HepG2 (cell line): ENCODE results near the gene CELF2. TPM values are rescaled to one million over a fixed set of nuclear protein-coding genes. Genes with fewer than 3 reads are reported as not detected.
A peak's percentile ranks its signal among the peaks of the same experiment; 100 is the strongest.

ENCODE experiments used
- polyA plus RNA-seq, 8 experiments: library from polyadenylated mRNA; depleted of rRNA in 3 of 8; stranded (reverse) in 7 of 8; unstranded in 1 of 8; fragments of >200 nt; fragmentation: Illumina TruSeq in 4 of 8; extraction: Trizol in 4 of 8; gene quantifications; 2 replicates each; pipeline versions ENCODE4 v1.2.1 to v1.2.3, GENCODE V29; 2011 to 2016; ENCODE audit warnings: low read depth in 4 of 8, missing spikeins in 1 of 8, mixed read lengths in 1 of 8; ENCODE audit not compliant: insufficient read depth in 1 of 8
- total RNA-seq, 5 experiments: library from RNA; depleted of rRNA; stranded (reverse); fragments of >200 nt; fragmentation: Illumina TruSeq; extraction: Trizol; gene quantifications; 2 replicates each; pipeline ENCODE4 v1.2.3, GENCODE V29; 2016; ENCODE audit warnings: low read depth in 1 of 5
- TF ChIP-seq, protein P1 (sequence below): sonication (generic); formaldehyde crosslinking; IDR thresholded peaks from 2 replicates; pipeline ENCODE4 v1.4.0; 2020; ENCODE audit warnings: missing genetic modification reagents
- TF ChIP-seq, protein P2 (sequence below): sonication (generic); formaldehyde crosslinking; IDR thresholded peaks from 2 replicates; pipeline ENCODE4 v1.4.0; 2020; ENCODE audit warnings: missing genetic modification reagents, borderline replicate concordance
- TF ChIP-seq, protein P3 (sequence below): sonication (generic); formaldehyde crosslinking; IDR thresholded peaks from 2 replicates; pipeline ENCODE4 v1.5.1; 2020; ENCODE audit warnings: missing genetic modification reagents, mild to moderate bottlenecking, borderline replicate concordance
- TF ChIP-seq, protein P4 (sequence below): sonication (generic); formaldehyde crosslinking; IDR thresholded peaks from 2 replicates; pipeline ENCODE4 v1.5.0; 2020; ENCODE audit warnings: mild to moderate bottlenecking, missing genetic modification reagents
- TF ChIP-seq, protein P5 (sequence below): IDR thresholded peaks from 2 replicates; pipeline ENCODE4 v1.6.1; 2016; ENCODE audit warnings: low read depth, missing genetic modification reagents, missing compliant biosample characterization
- TF ChIP-seq, protein P6 (sequence below): sonication (generic); formaldehyde crosslinking; IDR thresholded peaks from 2 replicates; pipeline ENCODE4 v1.5.1; 2020; ENCODE audit warnings: mild to moderate bottlenecking, missing genetic modification reagents, moderate library complexity

CELF2 gene
- total and polyA plus RNA-seq, 2 of the 13 experiments (the other 11 are each of a cell fraction or from before 2014, with no cell fraction given), result not detected

DNA sequence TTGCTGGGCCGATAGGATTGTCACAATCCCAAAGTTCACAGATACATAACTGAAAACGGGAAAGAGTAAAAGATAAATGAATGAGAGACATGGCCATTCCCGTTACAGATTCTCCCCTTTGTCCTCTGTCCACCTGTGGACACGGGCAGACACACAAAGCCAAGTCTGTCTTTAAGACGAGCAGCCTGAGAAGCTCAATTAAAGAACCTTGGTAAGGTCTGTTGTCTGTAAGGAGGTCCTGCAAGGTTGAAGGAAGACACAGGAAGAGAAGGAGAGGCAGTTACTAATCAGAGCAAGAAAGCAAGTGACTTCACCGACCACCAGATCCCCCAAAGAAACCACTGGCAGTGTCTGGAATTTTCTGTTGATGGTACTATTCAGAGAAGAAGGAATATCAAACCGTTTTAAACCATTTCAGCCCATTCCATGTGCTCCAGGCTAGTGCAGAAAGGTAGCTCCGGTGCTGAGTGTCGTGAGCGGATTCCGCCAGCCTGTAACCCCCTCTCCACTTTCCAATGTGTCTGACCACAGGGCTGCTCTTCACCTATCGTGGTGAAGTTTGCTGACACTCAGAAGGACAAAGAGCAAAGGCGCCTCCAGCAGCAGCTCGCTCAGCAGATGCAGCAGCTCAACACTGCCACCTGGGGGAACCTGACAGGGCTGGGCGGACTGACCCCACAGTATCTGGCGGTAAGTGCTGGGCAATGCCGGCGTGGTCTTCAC, 252.6 kb downstream of the CELF2 start (continued):
- TF ChIP-seq, protein P1, sequence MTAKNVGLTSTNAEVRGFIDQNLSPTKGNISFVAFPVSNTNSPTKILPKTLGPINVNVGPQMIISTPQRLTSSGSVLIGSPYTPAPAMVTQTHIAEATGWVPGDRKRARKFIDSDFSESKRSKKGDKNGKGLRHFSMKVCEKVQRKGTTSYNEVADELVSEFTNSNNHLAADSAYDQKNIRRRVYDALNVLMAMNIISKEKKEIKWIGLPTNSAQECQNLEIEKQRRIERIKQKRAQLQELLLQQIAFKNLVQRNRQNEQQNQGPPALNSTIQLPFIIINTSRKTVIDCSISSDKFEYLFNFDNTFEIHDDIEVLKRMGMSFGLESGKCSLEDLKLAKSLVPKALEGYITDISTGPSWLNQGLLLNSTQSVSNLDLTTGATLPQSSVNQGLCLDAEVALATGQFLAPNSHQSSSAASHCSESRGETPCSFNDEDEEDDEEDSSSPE (CRISPR knock-in tag), result 0 out of 2 replicates have a peak, but pooled peaks have one; percentile 23
- TF ChIP-seq, protein P2, sequence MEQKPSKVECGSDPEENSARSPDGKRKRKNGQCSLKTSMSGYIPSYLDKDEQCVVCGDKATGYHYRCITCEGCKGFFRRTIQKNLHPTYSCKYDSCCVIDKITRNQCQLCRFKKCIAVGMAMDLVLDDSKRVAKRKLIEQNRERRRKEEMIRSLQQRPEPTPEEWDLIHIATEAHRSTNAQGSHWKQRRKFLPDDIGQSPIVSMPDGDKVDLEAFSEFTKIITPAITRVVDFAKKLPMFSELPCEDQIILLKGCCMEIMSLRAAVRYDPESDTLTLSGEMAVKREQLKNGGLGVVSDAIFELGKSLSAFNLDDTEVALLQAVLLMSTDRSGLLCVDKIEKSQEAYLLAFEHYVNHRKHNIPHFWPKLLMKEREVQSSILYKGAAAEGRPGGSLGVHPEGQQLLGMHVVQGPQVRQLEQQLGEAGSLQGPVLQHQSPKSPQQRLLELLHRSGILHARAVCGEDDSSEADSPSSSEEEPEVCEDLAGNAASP, result 0 out of 2 replicates have a peak, but pooled peaks have one; percentile 30
- TF ChIP-seq, protein P3, sequence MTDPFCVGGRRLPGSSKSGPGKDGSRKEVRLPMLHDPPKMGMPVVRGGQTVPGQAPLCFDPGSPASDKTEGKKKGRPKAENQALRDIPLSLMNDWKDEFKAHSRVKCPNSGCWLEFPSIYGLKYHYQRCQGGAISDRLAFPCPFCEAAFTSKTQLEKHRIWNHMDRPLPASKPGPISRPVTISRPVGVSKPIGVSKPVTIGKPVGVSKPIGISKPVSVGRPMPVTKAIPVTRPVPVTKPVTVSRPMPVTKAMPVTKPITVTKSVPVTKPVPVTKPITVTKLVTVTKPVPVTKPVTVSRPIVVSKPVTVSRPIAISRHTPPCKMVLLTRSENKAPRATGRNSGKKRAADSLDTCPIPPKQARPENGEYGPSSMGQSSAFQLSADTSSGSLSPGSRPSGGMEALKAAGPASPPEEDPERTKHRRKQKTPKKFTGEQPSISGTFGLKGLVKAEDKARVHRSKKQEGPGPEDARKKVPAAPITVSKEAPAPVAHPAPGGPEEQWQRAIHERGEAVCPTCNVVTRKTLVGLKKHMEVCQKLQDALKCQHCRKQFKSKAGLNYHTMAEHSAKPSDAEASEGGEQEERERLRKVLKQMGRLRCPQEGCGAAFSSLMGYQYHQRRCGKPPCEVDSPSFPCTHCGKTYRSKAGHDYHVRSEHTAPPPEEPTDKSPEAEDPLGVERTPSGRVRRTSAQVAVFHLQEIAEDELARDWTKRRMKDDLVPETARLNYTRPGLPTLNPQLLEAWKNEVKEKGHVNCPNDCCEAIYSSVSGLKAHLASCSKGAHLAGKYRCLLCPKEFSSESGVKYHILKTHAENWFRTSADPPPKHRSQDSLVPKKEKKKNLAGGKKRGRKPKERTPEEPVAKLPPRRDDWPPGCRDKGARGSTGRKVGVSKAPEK, result 0 out of 2 replicates have a peak, but pooled peaks have one; percentile 60
- TF ChIP-seq, protein P4, sequence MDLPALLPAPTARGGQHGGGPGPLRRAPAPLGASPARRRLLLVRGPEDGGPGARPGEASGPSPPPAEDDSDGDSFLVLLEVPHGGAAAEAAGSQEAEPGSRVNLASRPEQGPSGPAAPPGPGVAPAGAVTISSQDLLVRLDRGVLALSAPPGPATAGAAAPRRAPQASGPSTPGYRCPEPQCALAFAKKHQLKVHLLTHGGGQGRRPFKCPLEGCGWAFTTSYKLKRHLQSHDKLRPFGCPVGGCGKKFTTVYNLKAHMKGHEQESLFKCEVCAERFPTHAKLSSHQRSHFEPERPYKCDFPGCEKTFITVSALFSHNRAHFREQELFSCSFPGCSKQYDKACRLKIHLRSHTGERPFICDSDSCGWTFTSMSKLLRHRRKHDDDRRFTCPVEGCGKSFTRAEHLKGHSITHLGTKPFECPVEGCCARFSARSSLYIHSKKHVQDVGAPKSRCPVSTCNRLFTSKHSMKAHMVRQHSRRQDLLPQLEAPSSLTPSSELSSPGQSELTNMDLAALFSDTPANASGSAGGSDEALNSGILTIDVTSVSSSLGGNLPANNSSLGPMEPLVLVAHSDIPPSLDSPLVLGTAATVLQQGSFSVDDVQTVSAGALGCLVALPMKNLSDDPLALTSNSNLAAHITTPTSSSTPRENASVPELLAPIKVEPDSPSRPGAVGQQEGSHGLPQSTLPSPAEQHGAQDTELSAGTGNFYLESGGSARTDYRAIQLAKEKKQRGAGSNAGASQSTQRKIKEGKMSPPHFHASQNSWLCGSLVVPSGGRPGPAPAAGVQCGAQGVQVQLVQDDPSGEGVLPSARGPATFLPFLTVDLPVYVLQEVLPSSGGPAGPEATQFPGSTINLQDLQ, result no peak
- TF ChIP-seq, protein P5, sequence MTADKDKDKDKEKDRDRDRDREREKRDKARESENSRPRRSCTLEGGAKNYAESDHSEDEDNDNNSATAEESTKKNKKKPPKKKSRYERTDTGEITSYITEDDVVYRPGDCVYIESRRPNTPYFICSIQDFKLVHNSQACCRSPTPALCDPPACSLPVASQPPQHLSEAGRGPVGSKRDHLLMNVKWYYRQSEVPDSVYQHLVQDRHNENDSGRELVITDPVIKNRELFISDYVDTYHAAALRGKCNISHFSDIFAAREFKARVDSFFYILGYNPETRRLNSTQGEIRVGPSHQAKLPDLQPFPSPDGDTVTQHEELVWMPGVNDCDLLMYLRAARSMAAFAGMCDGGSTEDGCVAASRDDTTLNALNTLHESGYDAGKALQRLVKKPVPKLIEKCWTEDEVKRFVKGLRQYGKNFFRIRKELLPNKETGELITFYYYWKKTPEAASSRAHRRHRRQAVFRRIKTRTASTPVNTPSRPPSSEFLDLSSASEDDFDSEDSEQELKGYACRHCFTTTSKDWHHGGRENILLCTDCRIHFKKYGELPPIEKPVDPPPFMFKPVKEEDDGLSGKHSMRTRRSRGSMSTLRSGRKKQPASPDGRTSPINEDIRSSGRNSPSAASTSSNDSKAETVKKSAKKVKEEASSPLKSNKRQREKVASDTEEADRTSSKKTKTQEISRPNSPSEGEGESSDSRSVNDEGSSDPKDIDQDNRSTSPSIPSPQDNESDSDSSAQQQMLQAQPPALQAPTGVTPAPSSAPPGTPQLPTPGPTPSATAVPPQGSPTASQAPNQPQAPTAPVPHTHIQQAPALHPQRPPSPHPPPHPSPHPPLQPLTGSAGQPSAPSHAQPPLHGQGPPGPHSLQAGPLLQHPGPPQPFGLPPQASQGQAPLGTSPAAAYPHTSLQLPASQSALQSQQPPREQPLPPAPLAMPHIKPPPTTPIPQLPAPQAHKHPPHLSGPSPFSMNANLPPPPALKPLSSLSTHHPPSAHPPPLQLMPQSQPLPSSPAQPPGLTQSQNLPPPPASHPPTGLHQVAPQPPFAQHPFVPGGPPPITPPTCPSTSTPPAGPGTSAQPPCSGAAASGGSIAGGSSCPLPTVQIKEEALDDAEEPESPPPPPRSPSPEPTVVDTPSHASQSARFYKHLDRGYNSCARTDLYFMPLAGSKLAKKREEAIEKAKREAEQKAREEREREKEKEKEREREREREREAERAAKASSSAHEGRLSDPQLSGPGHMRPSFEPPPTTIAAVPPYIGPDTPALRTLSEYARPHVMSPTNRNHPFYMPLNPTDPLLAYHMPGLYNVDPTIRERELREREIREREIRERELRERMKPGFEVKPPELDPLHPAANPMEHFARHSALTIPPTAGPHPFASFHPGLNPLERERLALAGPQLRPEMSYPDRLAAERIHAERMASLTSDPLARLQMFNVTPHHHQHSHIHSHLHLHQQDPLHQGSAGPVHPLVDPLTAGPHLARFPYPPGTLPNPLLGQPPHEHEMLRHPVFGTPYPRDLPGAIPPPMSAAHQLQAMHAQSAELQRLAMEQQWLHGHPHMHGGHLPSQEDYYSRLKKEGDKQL (CRISPR knock-in tag), result 0 out of 2 replicates have a peak, but pooled peaks have one; percentile 31
- TF ChIP-seq, protein P6, sequence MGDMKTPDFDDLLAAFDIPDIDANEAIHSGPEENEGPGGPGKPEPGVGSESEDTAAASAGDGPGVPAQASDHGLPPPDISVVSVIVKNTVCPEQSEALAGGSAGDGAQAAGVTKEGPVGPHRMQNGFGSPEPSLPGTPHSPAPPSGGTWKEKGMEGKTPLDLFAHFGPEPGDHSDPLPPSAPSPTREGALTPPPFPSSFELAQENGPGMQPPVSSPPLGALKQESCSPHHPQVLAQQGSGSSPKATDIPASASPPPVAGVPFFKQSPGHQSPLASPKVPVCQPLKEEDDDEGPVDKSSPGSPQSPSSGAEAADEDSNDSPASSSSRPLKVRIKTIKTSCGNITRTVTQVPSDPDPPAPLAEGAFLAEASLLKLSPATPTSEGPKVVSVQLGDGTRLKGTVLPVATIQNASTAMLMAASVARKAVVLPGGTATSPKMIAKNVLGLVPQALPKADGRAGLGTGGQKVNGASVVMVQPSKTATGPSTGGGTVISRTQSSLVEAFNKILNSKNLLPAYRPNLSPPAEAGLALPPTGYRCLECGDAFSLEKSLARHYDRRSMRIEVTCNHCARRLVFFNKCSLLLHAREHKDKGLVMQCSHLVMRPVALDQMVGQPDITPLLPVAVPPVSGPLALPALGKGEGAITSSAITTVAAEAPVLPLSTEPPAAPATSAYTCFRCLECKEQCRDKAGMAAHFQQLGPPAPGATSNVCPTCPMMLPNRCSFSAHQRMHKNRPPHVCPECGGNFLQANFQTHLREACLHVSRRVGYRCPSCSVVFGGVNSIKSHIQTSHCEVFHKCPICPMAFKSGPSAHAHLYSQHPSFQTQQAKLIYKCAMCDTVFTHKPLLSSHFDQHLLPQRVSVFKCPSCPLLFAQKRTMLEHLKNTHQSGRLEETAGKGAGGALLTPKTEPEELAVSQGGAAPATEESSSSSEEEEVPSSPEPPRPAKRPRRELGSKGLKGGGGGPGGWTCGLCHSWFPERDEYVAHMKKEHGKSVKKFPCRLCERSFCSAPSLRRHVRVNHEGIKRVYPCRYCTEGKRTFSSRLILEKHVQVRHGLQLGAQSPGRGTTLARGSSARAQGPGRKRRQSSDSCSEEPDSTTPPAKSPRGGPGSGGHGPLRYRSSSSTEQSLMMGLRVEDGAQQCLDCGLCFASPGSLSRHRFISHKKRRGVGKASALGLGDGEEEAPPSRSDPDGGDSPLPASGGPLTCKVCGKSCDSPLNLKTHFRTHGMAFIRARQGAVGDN, result peak; percentile 31; the same call in 1 of the 2 replicates
